Measurements from ENCODE around the gene PLCB4.

Gene PLCB4

GRCh38 chr20:9177278-9177677, 108.4 kb downstream of the PLCB4 start:
- Histone ChIP-seq H2AFZ (ENCODE audit: low read length) (no peak overlapping the region), H3K4me1 (ENCODE audit: control insufficient read depth in 2 of 2, insufficient read depth in 1 of 2, low read depth in 1 of 2, low read length in 2 of 2) (peaks cover 2 to 5% of the 10 kb centered on the region in 2 donors), H3K36me3 (replicated peaks in 1 of 2; ENCODE audit: control insufficient read depth in 2 of 2, insufficient read depth in 2 of 2, low read length in 2 of 2) (no peaks in the 10 kb centered on the region), H2BK12ac (ENCODE audit: low read length) (no peak overlapping the region), H3K14ac (ENCODE audit: low read length) (no peak overlapping the region), H3K4ac (ENCODE audit: low read length) (no peak overlapping the region), H2BK15ac (ENCODE audit: low read length) (no peak overlapping the region), H3K79me1 (ENCODE audit: low read depth, low read length) (no peaks in the 10 kb centered on the region), H3K4me2 (ENCODE audit: insufficient read depth, low read length, poor library complexity, severe bottlenecking) (no peak overlapping the region), H3K23ac (ENCODE audit: low read depth, low read length, poor library complexity) (no peak overlapping the region), H3K4me3 (ENCODE audit: low read length in 2 of 2) (no peak overlapping the region), H4K91ac (ENCODE audit: low read depth, low read length, poor library complexity) (no peak overlapping the region), H2BK120ac (ENCODE audit: low read depth, low read length) (no peak overlapping the region), H3K27me3 (ENCODE audit: control insufficient read depth in 3 of 3, insufficient read depth in 3 of 3, low read depth in 1 of 3, low read length in 3 of 3) (no peaks in the 10 kb centered on the region), H4K8ac (ENCODE audit: low read depth, low read length) (no peak overlapping the region), H3K9me3 (replicated peaks in 1 of 2; ENCODE audit: control insufficient read depth in 2 of 2, insufficient read depth in 1 of 2, low read depth in 1 of 2, low read length in 2 of 2) (no peaks in the 10 kb centered on the region), H3K18ac (ENCODE audit: low read length) (no peak overlapping the region), H3K9ac (ENCODE audit: low read depth, low read length, poor library complexity) (no peak overlapping the region), H3K27ac (replicated peaks; ENCODE audit: low read length) (no peak overlapping the region), H2AK5ac (ENCODE audit: low read depth, low read length) (no peak overlapping the region), H2BK5ac (ENCODE audit: low read length) (no peak overlapping the region)
- 100% methylated on average over 1 of the region's 4 CpGs; no CpG with 5 or more reads in 1 of the 2 donors for WGBS, 2 donors (ENCODE audit: extremely low coverage in 2 of 2, insufficient read length in 2 of 2, insufficient replicate concordance in 1 of 2)
- DNase-seq (ENCODE audit: low spot score), result no peak

GRCh38 chr20:9179193-9179802, 110.4 kb downstream of the PLCB4 start:
- Histone ChIP-seq H3K9me3 (replicated peaks in 1 of 2; ENCODE audit: control insufficient read depth in 2 of 2, insufficient read depth in 1 of 2, low read depth in 1 of 2, low read length in 2 of 2) (no peaks in the 10 kb centered on the region), H4K8ac (ENCODE audit: low read depth, low read length) (no peak overlapping the region), H3K23ac (ENCODE audit: low read depth, low read length, poor library complexity) (no peak overlapping the region), H3K27ac (replicated peaks; ENCODE audit: low read length) (no peak overlapping the region), H3K36me3 (replicated peaks in 1 of 2; ENCODE audit: control insufficient read depth in 2 of 2, insufficient read depth in 2 of 2, low read length in 2 of 2) (no peaks in the 10 kb centered on the region), H3K27me3 (ENCODE audit: control insufficient read depth in 3 of 3, insufficient read depth in 3 of 3, low read depth in 1 of 3, low read length in 3 of 3) (no peaks in the 10 kb centered on the region), H2AFZ (ENCODE audit: low read length) (no peak overlapping the region), H3K4me2 (ENCODE audit: insufficient read depth, low read length, poor library complexity, severe bottlenecking) (no peak overlapping the region), H2BK5ac (ENCODE audit: low read length) (no peak overlapping the region), H2BK120ac (ENCODE audit: low read depth, low read length) (no peak overlapping the region), H3K4ac (ENCODE audit: low read length) (no peak overlapping the region), H3K18ac (ENCODE audit: low read length) (no peak overlapping the region), H2AK5ac (ENCODE audit: low read depth, low read length) (no peak overlapping the region), H3K4me1 (ENCODE audit: control insufficient read depth in 2 of 2, insufficient read depth in 1 of 2, low read depth in 1 of 2, low read length in 2 of 2) (peaks cover 2 to 7% of the 10 kb centered on the region in 2 donors), H4K91ac (ENCODE audit: low read depth, low read length, poor library complexity) (no peak overlapping the region), H2BK15ac (ENCODE audit: low read length) (no peak overlapping the region), H3K4me3 (ENCODE audit: low read length in 2 of 2) (no peak overlapping the region), H2BK12ac (ENCODE audit: low read length) (no peak overlapping the region), H3K14ac (ENCODE audit: low read length) (no peak overlapping the region), H3K79me1 (ENCODE audit: low read depth, low read length) (no peaks in the 10 kb centered on the region), H3K9ac (ENCODE audit: low read depth, low read length, poor library complexity) (no peak overlapping the region)
- DNase-seq (ENCODE audit: low spot score), result no peak
- no CpG with 5 or more reads among the region's 1 CpG for WGBS, 2 donors (ENCODE audit: extremely low coverage in 2 of 2, insufficient read length in 2 of 2, insufficient replicate concordance in 1 of 2)

GRCh38 chr20:9179867-9180266, 111.0 kb downstream of the PLCB4 start:
- no peak overlapping the region for H2AK5ac ChIP-seq (ENCODE audit: low read depth, low read length)
- no peak overlapping the region for H2BK5ac ChIP-seq (ENCODE audit: low read length)
- H3K9me3 ChIP-seq (replicated peaks in 1 of 2; ENCODE audit: control insufficient read depth in 2 of 2, insufficient read depth in 1 of 2, low read depth in 1 of 2, low read length in 2 of 2), result no peaks in the 10 kb centered on the region

GRCh38 chr20:9180481-9181257, 111.8 kb downstream of the PLCB4 start:
- no CpG with 5 or more reads among the region's 1 CpG for WGBS, 2 donors (ENCODE audit: extremely low coverage in 2 of 2, insufficient read length in 2 of 2, insufficient replicate concordance in 1 of 2)
- Histone ChIP-seq H2AFZ (ENCODE audit: low read length) (no peak overlapping the region), H4K8ac (ENCODE audit: low read depth, low read length) (no peak overlapping the region), H4K91ac (ENCODE audit: low read depth, low read length, poor library complexity) (no peak overlapping the region), H2BK12ac (ENCODE audit: low read length) (no peak overlapping the region), H2BK15ac (ENCODE audit: low read length) (no peak overlapping the region), H3K9me3 (replicated peaks in 1 of 2; ENCODE audit: control insufficient read depth in 2 of 2, insufficient read depth in 1 of 2, low read depth in 1 of 2, low read length in 2 of 2) (no peaks in the 10 kb centered on the region), H2BK120ac (ENCODE audit: low read depth, low read length) (no peak overlapping the region), H3K36me3 (replicated peaks in 1 of 2; ENCODE audit: control insufficient read depth in 2 of 2, insufficient read depth in 2 of 2, low read length in 2 of 2) (no peaks in the 10 kb centered on the region), H2AK5ac (ENCODE audit: low read depth, low read length) (no peak overlapping the region), H3K23ac (ENCODE audit: low read depth, low read length, poor library complexity) (no peak overlapping the region), H2BK5ac (ENCODE audit: low read length) (no peak overlapping the region), H3K14ac (ENCODE audit: low read length) (no peak overlapping the region), H3K4me2 (ENCODE audit: insufficient read depth, low read length, poor library complexity, severe bottlenecking) (no peak overlapping the region), H3K4me3 (ENCODE audit: low read length in 2 of 2) (no peak overlapping the region), H3K9ac (ENCODE audit: low read depth, low read length, poor library complexity) (no peak overlapping the region), H3K27ac (replicated peaks; ENCODE audit: low read length) (no peak overlapping the region), H3K4me1 (ENCODE audit: control insufficient read depth in 2 of 2, insufficient read depth in 1 of 2, low read depth in 1 of 2, low read length in 2 of 2) (peaks cover 2 to 7% of the 10 kb centered on the region in 2 donors), H3K18ac (ENCODE audit: low read length) (no peak overlapping the region), H3K79me1 (ENCODE audit: low read depth, low read length) (no peaks in the 10 kb centered on the region), H3K4ac (ENCODE audit: low read length) (peak overlapping the region; percentile 32), H3K27me3 (ENCODE audit: control insufficient read depth in 3 of 3, insufficient read depth in 3 of 3, low read depth in 1 of 3, low read length in 3 of 3) (no peaks in the 10 kb centered on the region)
- DNase-seq (ENCODE audit: low spot score), result no peak

More at GRCh38 chr20:9179867-9180266, 111.0 kb downstream of the PLCB4 start:
- no peaks in the 10 kb centered on the region for H3K79me1 ChIP-seq (ENCODE audit: low read depth, low read length)
- H4K91ac ChIP-seq (ENCODE audit: low read depth, low read length, poor library complexity), result no peak overlapping the region
- no peak overlapping the region for H3K9ac ChIP-seq (ENCODE audit: low read depth, low read length, poor library complexity)
- no peak overlapping the region for H2BK120ac ChIP-seq (ENCODE audit: low read depth, low read length)
- DNase-seq (ENCODE audit: low spot score), result no peak
- no peak overlapping the region for H3K4me3 ChIP-seq (ENCODE audit: low read length in 2 of 2)
- no peak overlapping the region for H3K27ac ChIP-seq (replicated peaks; ENCODE audit: low read length)
- no peak overlapping the region for H3K14ac ChIP-seq (ENCODE audit: low read length)
- H4K8ac ChIP-seq (ENCODE audit: low read depth, low read length), result no peak overlapping the region
- no peak overlapping the region for H2BK15ac ChIP-seq (ENCODE audit: low read length)
- H3K27me3 ChIP-seq (ENCODE audit: control insufficient read depth in 3 of 3, insufficient read depth in 3 of 3, low read depth in 1 of 3, low read length in 3 of 3), result no peaks in the 10 kb centered on the region
- H3K36me3 ChIP-seq (replicated peaks in 1 of 2; ENCODE audit: control insufficient read depth in 2 of 2, insufficient read depth in 2 of 2, low read length in 2 of 2), result no peaks in the 10 kb centered on the region
- no peak overlapping the region for H2AFZ ChIP-seq (ENCODE audit: low read length)
- peaks cover 2 to 7% of the 10 kb centered on the region in 2 donors for H3K4me1 ChIP-seq (ENCODE audit: control insufficient read depth in 2 of 2, insufficient read depth in 1 of 2, low read depth in 1 of 2, low read length in 2 of 2)
- H3K18ac ChIP-seq (ENCODE audit: low read length), result no peak overlapping the region
- no peak overlapping the region for H3K4ac ChIP-seq (ENCODE audit: low read length)
- no peak overlapping the region for H3K23ac ChIP-seq (ENCODE audit: low read depth, low read length, poor library complexity)
- H3K4me2 ChIP-seq (ENCODE audit: insufficient read depth, low read length, poor library complexity, severe bottlenecking), result no peak overlapping the region
- H2BK12ac ChIP-seq (ENCODE audit: low read length), result no peak overlapping the region
